HG03280 (cell line): ENCODE data around the gene MITF.

ENCODE experiments used
- ATAC-seq: cut with Tn5 transposase; IDR thresholded peaks from one replicate; pipeline ENCODE4 v1.9.1; 2021; ENCODE audit warnings: mild to moderate bottlenecking, moderate library complexity; ENCODE audit not compliant: unreplicated experiment

MITF gene

GRCh38 chr3:69999140-70000027, 260.1 kb downstream of the MITF start, which contains the start of gene SAMMSON:
Gene SAMMSON (plus strand): TSS chr3:69999733.
- ATAC-seq = no peak

- no peak for ATAC-seq
These were observed 260.8 kb downstream of the MITF start for GRCh38 chr3:70000028-70000410.

- ATAC-seq = no peak
These were observed 261.4 kb downstream of the MITF start for GRCh38 chr3:70000563-70001081.

- no peak for ATAC-seq
These were observed 263.9 kb downstream of the MITF start for GRCh38 chr3:70003119-70003518.

- no peak for ATAC-seq
These were observed 266.8 kb downstream of the MITF start for GRCh38 chr3:70006089-70006488.

GRCh38 chr3:70010346-70010745, 271.1 kb downstream of the MITF start:
- ATAC-seq = no peak

GRCh38 chr3:70011582-70011981, 272.3 kb downstream of the MITF start:
- no peak for ATAC-seq
